ENCODE measurements around the gene OR2T11.
"Not testable (repeated sequence)": the region's sequence is repeated elsewhere in the genome, so short reads cannot be mapped to it uniquely, and the experiment has no call there.

Gene OR2T11

DNA sequence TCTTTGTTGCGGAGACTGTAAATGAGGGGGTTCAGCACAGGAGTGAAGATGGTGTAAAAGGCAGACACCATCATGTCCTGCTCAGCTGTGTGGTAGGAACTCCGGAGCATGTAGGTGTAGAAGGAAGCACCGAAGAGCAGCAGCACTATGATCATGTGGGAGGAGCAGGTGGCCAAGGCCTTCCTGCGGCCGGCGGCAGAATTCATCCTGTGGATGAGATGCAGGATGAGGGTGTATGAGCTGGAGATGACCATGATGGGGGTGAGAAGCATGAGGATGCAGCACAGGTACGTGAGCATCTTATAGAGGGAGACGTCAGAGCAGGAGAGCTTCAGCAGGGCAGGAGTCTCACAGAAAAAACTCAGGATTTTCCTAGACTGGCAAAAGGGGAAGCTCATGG is 61.0 kb downstream of the OR2T11 start:
- H3K9me3 ChIP-seq (ENCODE audit: control insufficient read depth, low read length); H3K36me3 ChIP-seq (ENCODE audit: control insufficient read depth, insufficient read depth, low read length): not testable (repeated sequence)

More for the DNA sequence above, 61.0 kb downstream of the OR2T11 start:
- H3K9ac ChIP-seq (ENCODE audit: low read length); H3K27me3 ChIP-seq (ENCODE audit: control insufficient read depth, insufficient read depth, low read length); H3K4me1 ChIP-seq (ENCODE audit: control insufficient read depth, insufficient read depth, low read length); H3K4me3 ChIP-seq (ENCODE audit: low read length): not testable (repeated sequence)
